HG03575 (cell line): Measurements from ENCODE around the gene MYO1F.
"Not testable (repeated sequence)": the region's sequence is repeated elsewhere in the genome, so short reads cannot be mapped to it uniquely, and the experiment has no call there.

Experiments used
- ATAC-seq: cut with Tn5 transposase; IDR thresholded peaks from one replicate; pipeline ENCODE4 v1.9.1; 2021; ENCODE audit not compliant: unreplicated experiment, insufficient number of reproducible peaks, low FRiP score; ENCODE audit errors: extremely low read depth

Gene MYO1F

DNA sequence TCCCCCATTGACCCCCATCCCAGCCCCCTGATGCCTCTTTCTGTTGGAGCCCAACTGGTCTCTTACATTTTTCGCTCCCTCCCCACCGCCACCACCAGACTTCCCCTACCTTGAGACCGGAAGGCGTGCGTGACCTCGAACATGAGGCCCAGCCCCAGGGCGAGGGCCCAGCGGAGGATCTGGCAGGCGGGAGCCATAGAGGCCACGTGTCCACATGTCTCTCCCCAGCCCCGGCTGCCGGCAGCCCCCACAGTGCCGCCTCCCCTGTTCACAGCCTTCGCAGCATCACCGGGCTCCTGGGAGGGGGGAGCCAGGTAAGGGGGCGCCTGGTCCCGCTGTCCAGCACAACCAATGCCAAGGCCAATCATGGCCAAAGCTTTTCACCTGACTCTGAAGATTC, 28.3 kb upstream of the MYO1F start:
- ATAC-seq: no peak

DNA sequence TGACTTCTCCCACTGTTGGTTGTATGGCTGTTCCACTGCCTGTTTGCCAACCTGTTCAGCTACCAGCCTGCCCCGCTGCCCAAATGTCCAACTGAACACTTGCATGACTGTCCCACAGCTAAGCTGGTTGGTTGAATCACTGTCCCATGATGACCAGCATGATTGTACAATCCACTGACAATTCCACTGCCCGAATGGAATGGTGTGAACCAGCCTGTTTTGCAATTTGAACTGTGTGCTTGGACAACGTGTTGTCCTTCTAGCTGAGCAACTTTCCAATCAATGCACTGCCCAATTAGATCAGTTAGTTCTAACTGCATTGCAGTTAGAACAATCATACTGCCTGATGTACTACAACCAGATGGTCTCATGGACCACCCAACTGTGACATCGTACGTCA, 24.6 kb upstream of the MYO1F start:
- no peak for ATAC-seq

DNA sequence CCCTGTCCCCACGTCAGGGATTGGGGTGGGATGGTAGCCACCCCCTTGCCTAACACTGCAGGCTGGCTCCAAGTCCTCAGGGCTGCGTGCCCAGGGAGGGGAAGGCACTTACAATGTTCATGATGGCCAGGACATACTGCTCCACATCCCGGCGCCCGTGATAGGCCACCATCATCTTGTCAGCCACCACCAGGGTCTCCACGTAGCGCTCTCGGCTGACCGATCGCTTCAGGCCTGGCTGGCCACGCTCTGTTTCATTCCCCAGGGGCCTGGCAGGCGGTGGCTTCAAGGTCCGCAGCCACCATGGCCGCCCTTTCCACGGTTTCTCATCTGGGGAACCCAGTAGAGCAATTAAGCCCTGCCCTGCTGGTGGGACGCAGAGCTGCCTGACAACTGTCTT, 23.6 kb upstream of the MYO1F start:
- no peak for ATAC-seq

DNA sequence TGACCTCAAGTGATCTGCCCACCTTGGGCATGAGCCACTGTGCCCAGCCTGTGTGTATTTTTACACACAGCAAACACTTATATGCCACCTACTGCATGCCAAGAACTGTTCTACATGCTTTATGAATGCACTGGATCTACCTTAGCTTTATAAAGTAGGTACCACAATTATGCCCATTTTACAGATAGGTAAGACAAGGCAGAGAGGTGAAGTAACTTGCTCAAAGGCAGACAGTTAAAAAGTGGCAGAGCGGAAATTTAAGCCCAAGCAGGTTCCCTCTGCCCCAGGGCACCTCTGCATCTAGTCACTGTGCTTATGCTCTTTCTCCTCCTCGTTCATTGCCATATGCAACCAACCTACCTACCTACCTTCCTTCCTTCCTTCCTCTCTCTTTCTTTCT, 22.8 kb upstream of the MYO1F start:
- ATAC-seq: no peak

DNA sequence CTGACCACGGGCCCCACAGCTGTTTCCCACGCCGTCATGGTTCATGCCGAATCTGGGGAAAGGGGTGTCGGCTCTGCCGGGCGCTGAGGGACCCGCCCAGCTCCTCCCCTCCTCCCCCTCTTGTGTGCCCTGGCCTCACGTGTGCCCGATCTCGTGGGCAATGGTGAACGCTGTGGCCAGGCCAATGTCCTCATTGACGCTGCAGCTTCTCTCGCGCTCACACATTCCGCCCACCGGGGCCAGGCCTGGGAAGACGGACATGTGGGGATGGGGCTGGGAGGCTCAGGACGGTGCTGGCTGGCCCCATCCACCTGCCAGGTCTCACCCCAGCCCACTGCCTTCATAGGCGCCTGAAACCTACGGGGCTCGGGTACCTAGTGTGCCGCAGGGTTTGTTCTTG, 18.9 kb upstream of the MYO1F start:
- no peak for ATAC-seq

DNA sequence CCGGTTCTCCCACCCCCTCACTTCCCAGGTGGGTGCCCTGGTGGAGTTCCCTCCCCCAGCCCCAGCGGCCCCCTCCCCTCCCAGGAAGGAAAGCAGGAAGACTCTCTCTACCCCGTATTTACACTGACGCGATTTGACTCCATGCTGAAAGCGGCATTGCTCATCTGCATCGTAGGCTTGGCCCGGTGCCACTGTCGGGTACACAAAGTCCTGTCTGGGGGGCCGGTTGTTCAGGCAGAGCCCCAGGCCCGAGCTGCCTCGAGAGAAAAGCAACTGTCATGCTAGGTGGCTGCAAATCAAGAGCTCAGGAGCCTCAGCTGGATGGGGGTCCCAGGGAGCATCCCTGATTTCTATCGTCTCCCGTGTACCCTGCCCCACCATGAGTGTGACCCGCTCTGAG, 18.4 kb upstream of the MYO1F start:
- no peak for ATAC-seq

DNA sequence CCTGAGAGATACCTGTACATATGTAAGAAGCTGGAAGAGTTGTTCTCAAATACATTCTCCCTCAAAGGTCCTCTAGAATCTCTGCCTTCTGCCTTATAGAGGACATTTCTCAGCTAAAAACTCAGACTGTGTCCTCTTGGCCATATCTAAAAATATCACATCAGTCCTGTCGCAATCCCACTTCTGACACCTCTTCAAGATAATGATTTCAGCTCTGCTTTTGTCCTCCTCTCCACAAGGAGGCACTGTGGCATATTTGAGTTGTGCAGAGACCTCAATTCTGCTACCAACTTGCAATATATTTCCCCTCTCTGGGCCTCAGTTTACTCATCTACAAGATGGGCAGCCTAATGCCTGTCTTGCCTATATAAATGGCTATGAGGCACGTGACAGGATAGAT, 16.7 kb upstream of the MYO1F start:
- no peak for ATAC-seq

DNA sequence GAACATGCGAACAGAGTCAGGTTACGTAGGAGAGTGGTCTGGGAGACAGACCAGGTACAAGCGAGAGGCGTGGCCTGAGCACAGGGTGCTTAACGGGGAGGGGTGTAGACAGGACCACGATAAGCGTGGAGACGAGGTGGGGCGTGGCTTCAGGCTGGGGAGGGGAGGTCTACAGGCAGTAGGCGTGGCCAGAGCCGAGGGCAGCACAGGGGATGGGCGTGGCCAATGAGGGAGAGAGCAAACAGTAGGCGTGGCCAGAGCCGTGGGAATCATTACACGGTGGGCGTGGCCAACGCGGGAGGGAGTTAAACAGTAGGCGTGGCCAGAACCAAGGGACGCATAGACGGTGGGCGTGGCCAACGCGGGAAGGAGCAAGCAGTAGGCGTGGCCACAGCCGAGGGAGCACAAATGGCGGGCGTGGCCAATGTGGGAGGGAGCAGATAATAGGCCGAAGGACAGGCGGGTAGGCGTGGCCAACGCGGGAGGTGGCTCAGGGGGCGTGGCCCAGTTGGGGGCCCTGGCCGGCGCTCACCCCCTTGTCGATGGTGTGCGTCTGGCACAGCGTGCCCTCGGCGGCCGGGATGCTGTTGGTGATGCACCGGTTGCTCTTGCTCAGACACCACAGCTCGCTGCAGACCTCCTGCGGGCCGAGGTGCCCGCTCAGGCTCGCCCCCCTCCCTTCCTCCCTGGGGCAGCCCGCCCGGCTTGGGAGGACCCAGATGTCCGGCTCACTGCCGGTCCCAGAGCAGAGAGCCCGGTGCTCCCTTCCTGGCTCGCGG, 15.2 kb upstream of the MYO1F start:
- no peak for ATAC-seq

DNA sequence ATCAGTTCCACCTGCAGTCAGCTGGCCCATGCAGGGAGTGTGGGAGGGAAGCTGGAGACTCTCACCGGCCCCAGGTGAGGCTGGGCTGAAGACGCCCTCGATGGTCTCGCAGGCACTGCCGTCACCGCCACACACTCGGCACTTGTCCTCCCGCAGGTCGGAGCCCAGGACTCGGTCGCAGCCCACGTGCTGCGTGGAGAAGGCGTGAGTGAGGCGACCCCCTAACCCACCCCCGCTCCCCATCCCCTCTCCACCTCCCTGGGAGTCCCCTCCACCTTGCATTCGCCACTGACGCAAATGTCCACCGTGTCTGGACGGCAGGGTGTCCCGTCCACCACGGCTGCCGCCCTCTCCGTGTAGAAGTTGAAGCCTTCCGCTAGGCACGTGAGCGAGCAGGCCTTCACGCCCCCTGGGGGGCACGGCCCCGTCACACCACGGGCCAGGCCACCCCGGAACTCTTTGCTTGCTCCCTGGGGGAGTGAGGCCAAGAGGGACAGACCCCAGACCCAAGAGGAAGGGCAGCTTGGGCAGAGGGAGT, 12.0 kb upstream of the MYO1F start:
- ATAC-seq: no peak

DNA sequence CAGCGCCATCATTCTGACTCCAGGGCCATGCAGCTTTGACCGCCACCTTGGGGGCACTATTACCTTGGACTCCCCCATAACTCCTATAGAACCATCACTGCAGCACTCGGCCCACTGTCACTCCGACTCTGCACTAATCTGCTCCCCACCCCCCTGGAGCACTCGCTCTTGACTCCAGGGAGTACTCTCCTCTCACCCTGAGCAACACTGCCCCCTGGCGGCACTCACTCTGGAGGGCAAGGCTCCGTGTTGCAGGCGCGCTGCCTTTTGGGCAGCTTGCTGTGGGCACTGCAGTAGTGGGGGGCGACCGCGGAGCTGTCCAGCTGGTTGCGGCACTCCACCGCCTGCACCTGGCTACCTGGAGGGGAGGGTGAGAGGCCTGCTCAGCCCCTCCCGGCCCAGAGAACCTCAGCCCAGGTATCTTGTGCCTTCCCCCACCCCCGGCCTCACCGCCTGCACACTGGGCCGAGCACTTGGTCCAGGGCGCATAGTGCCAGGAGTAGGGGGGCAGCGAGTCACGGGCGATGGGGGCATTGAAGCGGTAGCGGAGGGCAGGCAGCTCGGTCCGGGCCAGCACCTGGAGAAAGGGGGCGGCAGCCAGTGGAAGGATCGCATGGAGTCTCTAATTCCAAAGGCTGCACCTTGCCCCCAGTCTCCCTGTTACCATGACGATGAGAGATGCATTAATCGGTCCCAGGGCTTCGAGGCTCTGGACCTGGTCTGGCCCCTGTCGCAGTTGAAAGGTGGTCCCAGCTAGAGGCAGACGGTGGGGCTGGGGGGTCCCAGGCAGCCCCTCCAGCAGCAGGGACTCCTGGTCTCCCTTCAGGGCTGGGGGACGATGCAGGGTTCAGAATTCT, 8.9 kb upstream of the MYO1F start:
- no peak for ATAC-seq

DNA sequence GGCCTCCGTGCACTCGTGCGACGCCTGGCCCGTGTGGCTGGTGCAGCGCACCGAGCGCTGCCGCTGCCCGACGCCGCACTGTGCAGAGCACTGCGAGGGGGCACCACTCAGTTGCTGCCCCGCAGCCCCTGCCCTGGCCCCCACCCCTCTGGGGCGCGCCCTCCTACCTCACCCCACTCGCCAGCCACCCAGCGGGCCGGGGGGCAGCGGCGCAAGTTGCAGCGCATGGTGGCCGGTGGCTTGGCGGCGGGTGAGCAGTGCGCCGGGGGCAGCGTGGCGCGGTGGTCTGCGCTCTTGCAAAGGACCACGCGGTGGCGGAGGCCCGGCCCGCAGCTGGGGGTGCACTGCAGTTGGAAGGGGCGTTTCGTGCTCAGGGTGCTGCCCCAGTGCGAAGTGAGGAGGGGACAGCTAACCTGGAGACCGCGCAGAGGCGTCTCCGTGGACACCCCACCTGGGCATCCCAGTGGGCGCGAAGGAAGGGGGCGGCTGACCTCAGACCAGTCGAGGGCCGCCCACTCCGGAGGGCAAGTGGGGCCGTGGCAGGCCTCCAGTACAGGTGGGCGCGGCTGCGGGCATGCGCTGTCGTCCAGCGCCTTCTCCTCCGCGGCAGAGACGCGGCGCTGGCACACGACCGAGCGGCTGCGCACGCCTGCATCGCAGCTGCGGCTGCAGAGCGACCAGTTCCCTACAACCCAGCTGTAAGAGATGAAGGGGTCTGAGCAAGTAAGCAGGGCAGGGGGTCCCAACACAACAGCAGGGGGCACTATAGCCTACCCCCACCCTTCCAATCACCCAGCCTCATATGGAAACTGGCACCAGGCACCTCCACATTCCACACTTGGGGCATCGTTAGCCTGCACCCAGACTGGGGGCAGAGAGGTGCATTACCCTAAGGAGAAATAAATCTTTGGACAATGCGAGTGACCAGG, 8.0 kb upstream of the MYO1F start:
- no peak for ATAC-seq

DNA sequence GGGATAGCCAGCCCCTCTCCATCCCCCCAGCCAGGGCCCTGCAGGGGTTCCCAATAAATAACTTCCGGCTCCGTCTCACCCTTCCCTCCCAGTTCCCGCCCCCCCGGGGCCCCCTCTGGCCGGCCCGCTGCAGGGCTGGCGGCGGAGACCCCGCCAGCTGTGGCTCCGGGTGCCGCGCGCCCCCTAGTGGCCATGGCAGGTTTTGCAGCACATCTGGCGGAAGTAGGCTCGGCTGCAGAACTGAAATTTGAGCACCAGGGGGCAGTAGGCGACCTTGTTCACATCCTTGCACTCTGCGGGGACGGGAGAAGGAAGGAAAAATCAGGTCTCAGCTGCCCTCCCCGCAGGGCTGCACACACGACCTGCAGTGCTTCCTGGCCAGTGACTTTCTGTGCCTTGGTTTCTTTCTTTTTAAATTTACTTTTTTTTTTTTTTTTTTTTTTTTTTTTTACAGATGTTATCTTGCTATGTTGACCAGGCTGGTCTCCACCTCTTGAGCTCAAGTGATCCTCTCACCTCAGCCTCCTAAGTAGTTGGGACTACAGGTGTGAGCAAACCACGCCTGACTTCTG, 3.6 kb upstream of the MYO1F start:
- ATAC-seq: no peak

DNA sequence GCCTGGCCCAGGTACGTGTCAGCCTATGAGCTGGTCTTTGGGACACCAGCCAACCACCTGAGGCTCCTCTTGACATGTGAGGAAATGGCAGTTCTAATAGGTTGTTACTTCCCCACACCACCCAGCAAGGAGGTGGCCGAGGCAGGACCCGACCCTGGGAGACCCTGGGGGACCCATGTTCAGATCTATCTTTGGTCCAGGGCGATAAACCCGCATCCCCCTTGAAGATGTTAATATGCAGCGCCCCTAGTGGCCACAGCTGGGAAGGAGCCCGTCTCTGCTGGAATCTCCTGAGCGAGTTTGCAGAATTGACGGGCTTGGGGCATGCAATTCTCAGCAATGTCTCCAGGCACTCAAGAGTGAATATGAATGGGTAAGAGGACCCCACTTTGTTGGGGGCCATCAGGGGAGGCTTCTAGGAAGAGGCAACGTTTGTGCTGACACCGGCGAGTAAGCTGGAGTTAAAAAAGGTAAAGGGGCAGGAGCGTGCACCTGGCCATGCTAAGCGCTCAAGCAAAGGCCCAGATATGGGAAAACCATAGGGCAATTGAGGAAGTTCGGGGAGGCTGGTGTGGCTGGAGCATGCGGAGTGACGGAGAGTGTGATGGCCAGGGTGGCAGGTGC, 1.5 kb upstream of the MYO1F start:
- ATAC-seq: no peak

DNA sequence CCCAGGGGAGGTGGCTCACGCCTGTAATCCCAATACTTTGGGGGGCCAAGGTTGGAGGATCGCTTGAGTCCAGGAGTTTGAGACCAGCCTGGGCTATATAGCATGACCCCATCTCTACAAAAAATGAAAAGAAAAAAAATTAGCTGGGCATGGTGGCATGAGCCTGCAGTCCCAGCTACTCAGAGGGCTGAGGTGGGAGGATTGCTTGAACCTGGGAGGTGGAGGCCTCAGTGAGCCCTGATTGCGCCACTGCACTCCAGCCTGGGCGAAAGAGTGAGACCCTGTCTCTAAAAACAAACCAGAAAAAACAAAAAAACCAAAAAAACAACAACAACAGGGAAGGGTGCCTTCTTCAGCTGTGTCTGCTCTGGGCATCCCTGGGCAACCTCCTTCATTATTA, 499 bp upstream of the MYO1F start:
- no peak for ATAC-seq

DNA sequence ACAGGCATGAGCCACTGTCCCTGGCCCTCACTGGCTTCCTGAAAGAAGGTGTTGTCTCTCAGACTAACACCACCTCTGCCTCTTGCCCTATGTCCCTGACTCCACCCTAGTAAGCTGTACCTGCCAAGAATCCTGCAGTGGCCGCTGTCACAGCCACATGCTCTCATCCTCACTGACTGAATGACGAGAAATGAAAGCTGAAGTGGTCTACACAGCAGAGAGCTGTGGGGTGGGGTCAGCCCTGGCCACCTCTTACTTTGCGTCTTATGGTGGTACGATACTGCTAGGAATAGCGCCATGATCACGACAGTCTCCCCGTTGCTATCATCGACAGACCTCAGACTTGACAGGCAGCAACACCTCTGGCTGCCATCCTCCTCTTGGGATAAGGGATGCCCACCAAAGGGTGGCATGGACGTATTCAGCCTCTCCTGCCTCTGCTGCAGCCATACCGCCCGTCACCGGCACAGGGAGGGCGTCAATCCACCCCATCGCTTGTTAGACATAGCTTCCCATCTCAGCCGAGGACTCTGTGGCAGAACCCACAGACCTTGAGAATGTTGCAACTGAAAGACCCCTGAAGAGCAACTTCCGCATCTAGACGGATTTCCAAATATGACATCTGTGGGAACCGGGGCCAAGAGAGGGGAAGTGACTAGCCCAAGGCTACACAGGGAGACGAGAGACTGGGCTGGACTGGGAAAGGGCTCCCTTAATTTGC, 809 bp downstream of the MYO1F start:
- no peak for ATAC-seq

DNA sequence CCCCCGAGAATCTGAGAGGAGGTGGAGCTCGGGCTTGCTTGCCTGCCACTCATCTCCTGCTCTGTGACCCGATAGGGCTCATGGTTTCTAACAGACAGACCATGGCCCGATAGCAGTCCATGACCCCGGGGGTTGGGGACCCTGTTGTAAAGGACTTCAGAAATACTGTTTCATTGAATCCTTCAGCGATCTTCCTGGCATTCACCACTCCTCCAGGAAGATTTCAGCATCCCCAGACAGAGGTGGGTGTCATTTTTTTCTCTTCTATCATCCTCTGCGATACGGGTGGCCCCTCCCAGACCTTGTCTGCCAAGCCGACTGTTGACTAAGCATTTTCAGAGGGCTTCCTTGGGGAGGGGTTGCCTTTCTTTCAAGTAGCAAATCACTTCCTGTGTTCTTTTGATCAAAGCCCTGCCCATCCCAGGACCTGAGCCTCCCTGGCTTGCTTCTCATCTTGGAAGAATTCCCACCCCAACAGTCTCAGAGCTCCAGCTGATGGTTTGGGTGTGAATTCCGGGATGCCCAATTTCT, 1.7 kb downstream of the MYO1F start:
- ATAC-seq: no peak

DNA sequence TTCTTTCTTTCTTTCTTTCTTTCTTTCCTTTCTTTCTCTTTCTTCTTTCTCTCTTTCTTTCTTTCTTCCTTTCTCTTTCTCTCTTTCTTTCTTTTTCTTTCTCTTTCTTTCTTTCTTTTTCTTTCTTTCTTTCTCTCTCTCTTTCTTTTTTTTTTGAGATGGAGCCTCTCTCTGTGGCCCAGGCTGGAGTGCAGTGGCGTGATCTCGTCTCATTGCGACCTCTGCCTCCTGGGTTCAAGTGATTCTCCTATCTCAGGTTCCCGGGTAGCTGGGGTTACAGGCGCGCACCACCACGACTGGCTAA, 2.7 kb downstream of the MYO1F start:
- ATAC-seq: not testable (repeated sequence)

DNA sequence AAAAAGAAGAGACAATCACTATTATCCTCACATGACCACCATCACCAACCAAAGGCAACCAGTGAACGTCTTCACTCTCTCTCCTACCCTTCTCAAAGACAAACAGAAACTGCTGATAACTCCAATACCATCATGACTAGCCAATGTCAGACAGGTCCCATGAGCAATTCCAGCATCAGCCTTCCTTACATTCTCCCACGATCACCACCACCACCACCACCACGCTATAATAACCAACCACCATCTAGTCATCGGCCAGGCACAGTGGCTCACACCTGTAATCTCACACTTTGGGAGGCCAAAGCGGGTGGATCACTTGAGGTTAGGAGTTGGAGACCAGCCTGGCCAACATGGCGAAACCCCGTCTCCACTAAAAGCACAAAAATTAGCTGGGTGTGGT, 3.9 kb downstream of the MYO1F start:
- ATAC-seq: no peak
